ENCODE results near the gene RBM20. TPM values are rescaled to one million over a fixed set of nuclear protein-coding genes. Genes with fewer than 3 reads are reported as not detected.

RBM20 gene
- total RNA-seq, 1 experiment from 2014 or later: 0.17 TPM

- Histone ChIP-seq H3K9ac (ENCODE audit: extremely low read depth, insufficient read length, low read length) (no peak overlapping the region), H3K79me2 (ENCODE audit: insufficient read depth, low read length) (no peaks in the 10 kb centered on the region), H4K5ac (ENCODE audit: insufficient read length, low read depth, low read length) (no peak overlapping the region), H3K79me1 (ENCODE audit: insufficient read depth, low read depth, low read length, poor library complexity, severe bottlenecking) (no peaks in the 10 kb centered on the region), H2BK5ac (ENCODE audit: insufficient read length, low read length) (no peak overlapping the region), H3K4me2 (ENCODE audit: insufficient read depth, insufficient read length, low read length) (no peak overlapping the region), H3K18ac (ENCODE audit: insufficient read length, low read depth, low read length) (no peak overlapping the region), H2AK5ac (ENCODE audit: insufficient read length, low read length) (no peak overlapping the region), H2AFZ (ENCODE audit: low read length) (no peak overlapping the region), H2BK20ac (ENCODE audit: low read depth, low read length, poor library complexity, severe bottlenecking) (no peak overlapping the region), H3K9me3 (ENCODE audit: control insufficient read depth, low read depth, low read length) (no peaks in the 10 kb centered on the region), H3K27ac (ENCODE audit: insufficient read length, low read depth, low read length) (no peak overlapping the region), H3K4me1 (ENCODE audit: insufficient read depth, low read length) (no peaks in the 10 kb centered on the region), H3K23me2 (ENCODE audit: insufficient read length, low read depth, low read length, poor library complexity, severe bottlenecking) (no peaks in the 10 kb centered on the region), H3K56ac (ENCODE audit: insufficient read length, low read depth, low read length) (no peak overlapping the region), H2BK12ac (ENCODE audit: insufficient read length, low read depth, low read length) (no peak overlapping the region), H3K14ac (ENCODE audit: insufficient read depth, low read length) (no peak overlapping the region), H3T11ph (ENCODE audit: low read length) (no peak overlapping the region), H3K4ac (ENCODE audit: low read depth, low read length) (no peak overlapping the region), H2BK120ac (ENCODE audit: low read depth, low read length, poor library complexity, severe bottlenecking) (no peak overlapping the region), H3K27me3 (ENCODE audit: insufficient read depth, low read length) (no peaks in the 10 kb centered on the region), H2BK15ac (ENCODE audit: low read depth, low read length) (no peak overlapping the region), H4K20me1 (ENCODE audit: control insufficient read depth, insufficient read depth, insufficient read length) (no peaks in the 10 kb centered on the region), H4K8ac (replicated peaks; ENCODE audit: insufficient read length, low read depth, low read length) (no peak overlapping the region), H4K91ac (ENCODE audit: insufficient read length, low read depth, low read length) (no peak overlapping the region), H3K23ac (ENCODE audit: insufficient read length, low read depth, low read length) (no peak overlapping the region)
- Mint-ChIP-seq H3K9me3 (no peaks in the 10 kb centered on the region), H3K4me3 (no peak overlapping the region), H3K36me3 (ENCODE audit: insufficient read depth in 1 of 3, low read depth in 3 of 3) (no peaks in the 10 kb centered on the region), H3K27me3 (ENCODE audit: low read depth) (no peaks in the 10 kb centered on the region), H3K27ac (no peak overlapping the region), H3K4me1 (peaks cover 6 to 21% of the 10 kb centered on the region in 2 experiments)
- no CpG with 5 or more reads among the region's 2 CpGs for WGBS (ENCODE audit: extremely low coverage, insufficient read length, low lambda C conversion rate)
- no peak for TF ChIP-seq CTCF (conservative IDR thresholded peaks at IDR 0.05)
- no peak for DNase-seq
Measured at GRCh38 chr10:110863956-110864355, 219.8 kb downstream of the RBM20 start.
